DND-41 (cell line): ENCODE data around the gene CCDC192.

Experiments used
- ATAC-seq: fragments of 200-7000 bp; cut with Tn5 transposase; 3 replicates; pipeline ENCODE4 v1.9.1; 2021; ENCODE audit warnings: low read depth; ENCODE audit not compliant: insufficient read depth
- DNase-seq: peaks from one replicate; pipeline ENCODE4 v3.0.0-alpha.2; 2020
- H2AFZ ChIP-seq: 2 replicates; pipeline ENCODE4 v1.6.0; 2012; ENCODE audit warnings: low read depth, low read length
- H3K27ac ChIP-seq: 2 replicates; pipeline ENCODE4 v1.5.1; 2012; ENCODE audit warnings: low read length, inconsistent platforms
- H3K27me3 ChIP-seq: fragments of 200-600 bp; sonication (generic); 2 replicates; pipeline ENCODE4 v1.6.0; 2012; ENCODE audit warnings: low read length, mild to moderate bottlenecking, inconsistent platforms; ENCODE audit not compliant: insufficient read depth, poor library complexity
- H3K36me3 ChIP-seq: 2 replicates; pipeline ENCODE4 v1.5.1; 2012; ENCODE audit warnings: low read length, inconsistent platforms; ENCODE audit not compliant: insufficient read depth
- H3K4me1 ChIP-seq: 2 replicates; pipeline ENCODE4 v1.5.1; 2012; ENCODE audit warnings: mild to moderate bottlenecking, low read length; ENCODE audit not compliant: insufficient read depth
- H3K4me2 ChIP-seq: 2 replicates; pipeline ENCODE4 v1.6.0; 2012; ENCODE audit warnings: mild to moderate bottlenecking, moderate library complexity, low read length, inconsistent platforms; ENCODE audit not compliant: insufficient read depth
- H3K4me3 ChIP-seq, 2 experiments: fragments of 200-600 bp in 1 of 2; shearing (Covaris generic) in 1 of 2; 2 replicates each; pipeline ENCODE4 v1.5.1; 2012 to 2016; ENCODE audit warnings: inconsistent platforms in 2 of 2, low read length in 2 of 2, mild to moderate bottlenecking in 2 of 2, low read depth in 1 of 2, moderate library complexity in 1 of 2
- H3K79me2 ChIP-seq: 2 replicates; pipeline ENCODE4 v1.6.0; 2012; ENCODE audit warnings: low read length, inconsistent platforms; ENCODE audit not compliant: insufficient read depth
- H3K9ac ChIP-seq: 2 replicates; pipeline ENCODE4 v1.6.0; 2012; ENCODE audit warnings: low read depth, mild to moderate bottlenecking, inconsistent platforms, low read length, moderate library complexity
- H3K9me3 ChIP-seq: 2 replicates; pipeline ENCODE4 v1.5.1; 2012; ENCODE audit warnings: low read length, moderate library complexity, mild to moderate bottlenecking, inconsistent platforms; ENCODE audit not compliant: insufficient read depth, severe bottlenecking
- H4K20me1 ChIP-seq: 2 replicates; pipeline ENCODE4 v1.6.0; 2012; ENCODE audit warnings: low read length; ENCODE audit not compliant: insufficient read depth
- CTCF ChIP-seq: IDR thresholded peaks from 2 replicates; pipeline ENCODE4 v1.5.1; 2012; ENCODE audit warnings: borderline replicate concordance, low read length, moderate library complexity, mild to moderate bottlenecking; ENCODE audit not compliant: poor library complexity, severe bottlenecking; ENCODE audit errors: extremely low read depth
- EZH2 ChIP-seq: IDR thresholded peaks from 3 replicates; pipeline ENCODE4 v1.6.1; 2012; ENCODE audit warnings: borderline replicate concordance, low read depth, mild to moderate bottlenecking, moderate library complexity, low read length, inconsistent platforms; ENCODE audit not compliant: severe bottlenecking

Gene CCDC192

DNA sequence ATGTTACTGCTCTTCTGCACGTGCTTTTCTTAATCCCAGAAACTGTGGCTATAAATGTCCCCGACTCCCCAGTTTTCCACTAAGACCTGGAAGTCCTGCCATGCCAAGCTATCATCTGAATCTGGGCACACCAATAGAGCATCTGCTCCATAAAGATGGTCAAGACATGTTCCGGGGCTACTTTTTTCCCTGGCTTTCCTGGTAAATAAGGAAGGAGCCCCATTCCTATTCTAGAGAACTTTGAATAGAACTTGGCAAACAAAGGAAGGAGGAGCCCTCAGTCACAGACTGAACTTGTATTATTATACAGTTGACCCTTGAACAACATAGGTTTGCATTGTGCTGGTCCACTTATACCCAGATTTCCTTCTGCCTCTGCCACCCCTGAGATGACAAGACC is 182.9 kb downstream of the CCDC192 start:
- Histone ChIP-seq H3K79me2 (no peaks in the 10 kb centered on the region), H2AFZ (no peak overlapping the region), H3K27ac (no peak overlapping the region), H4K20me1 (no peaks in the 10 kb centered on the region), H3K4me1 (no peaks in the 10 kb centered on the region), H3K4me3 (no peak overlapping the region), H3K4me2 (no peak overlapping the region), H3K36me3 (no peaks in the 10 kb centered on the region), H3K9ac (no peak overlapping the region), H3K9me3 (no peaks in the 10 kb centered on the region), H3K27me3 (no peaks in the 10 kb centered on the region)
- TF ChIP-seq CTCF (no peak), EZH2 (no peak)
- DNase-seq (no peak), ATAC-seq (no peak)

GRCh38 chr5:127887282-127887681 is 184.1 kb downstream of the CCDC192 start:
- H4K20me1 ChIP-seq = no peaks in the 10 kb centered on the region
- TF ChIP-seq CTCF (no peak), EZH2 (no peak)
- DNase-seq = no peak
- H3K36me3 ChIP-seq = no peaks in the 10 kb centered on the region
- no peak overlapping the region for H3K27ac ChIP-seq
- no peaks in the 10 kb centered on the region for H3K9me3 ChIP-seq
- H3K4me2 ChIP-seq = no peak overlapping the region
- H3K27me3 ChIP-seq = no peaks in the 10 kb centered on the region
- H2AFZ ChIP-seq = no peak overlapping the region
- no peak overlapping the region for H3K4me3 ChIP-seq
- H3K4me1 ChIP-seq = no peaks in the 10 kb centered on the region
- H3K79me2 ChIP-seq = no peaks in the 10 kb centered on the region
- H3K9ac ChIP-seq = no peak overlapping the region
- no peak for ATAC-seq

- Histone ChIP-seq H3K4me2 (no peak overlapping the region), H3K27ac (no peak overlapping the region), H3K36me3 (no peaks in the 10 kb centered on the region), H3K4me1 (no peaks in the 10 kb centered on the region), H3K9me3 (no peaks in the 10 kb centered on the region), H4K20me1 (no peaks in the 10 kb centered on the region), H3K9ac (no peak overlapping the region), H3K27me3 (peaks cover 4% of the 10 kb centered on the region), H3K4me3 (no peak overlapping the region), H2AFZ (no peak overlapping the region), H3K79me2 (no peaks in the 10 kb centered on the region)
- ATAC-seq = no peak
- DNase-seq = no peak
- no peak for TF ChIP-seq CTCF
- no peak for TF ChIP-seq EZH2
Measured at GRCh38 chr5:127891942-127892341, 188.8 kb downstream of the CCDC192 start.

DNA sequence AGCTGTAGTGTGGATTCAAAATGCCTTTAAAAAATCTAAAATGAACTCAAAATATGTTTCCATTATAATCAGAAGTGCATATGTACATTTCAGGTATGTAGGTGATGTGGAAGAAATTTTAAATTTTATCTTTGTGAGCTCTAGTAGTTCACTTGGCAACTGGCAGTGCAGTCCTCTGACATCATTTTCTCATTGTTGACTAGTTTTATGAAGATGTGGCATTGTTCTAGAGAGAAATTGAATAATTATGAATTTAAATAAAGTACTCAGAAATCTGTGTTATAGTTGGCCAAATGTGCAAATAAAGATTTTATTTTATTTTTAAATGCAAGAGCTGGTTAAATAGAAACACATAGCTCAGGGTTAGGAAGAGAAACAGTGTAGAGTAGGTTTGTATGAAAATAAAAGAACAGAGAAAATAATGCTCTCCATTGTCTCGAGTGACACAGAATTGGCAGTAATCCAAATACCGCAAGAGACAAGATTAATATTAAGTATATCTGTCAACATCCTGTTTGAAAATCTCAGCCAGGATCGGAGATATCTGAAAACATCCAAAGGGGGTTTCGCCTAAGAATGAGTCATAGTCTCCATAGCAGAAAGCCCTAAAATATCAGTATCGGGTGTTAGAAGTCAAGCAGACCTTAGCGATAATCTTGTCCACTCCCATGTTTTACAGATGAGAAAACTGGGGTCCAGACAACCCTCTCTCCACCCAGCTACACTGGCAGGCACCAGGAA is 189.4 kb downstream of the CCDC192 start:
- no peak overlapping the region for H3K4me2 ChIP-seq
- no peaks in the 10 kb centered on the region for H3K4me1 ChIP-seq
- no peak for DNase-seq
- no peak overlapping the region for H3K27ac ChIP-seq
- no peaks in the 10 kb centered on the region for H3K9me3 ChIP-seq
- 0 out of 3 replicates have a peak, but pooled peaks have one; percentile 33 for ATAC-seq
- H3K9ac ChIP-seq = no peak overlapping the region
- H4K20me1 ChIP-seq = no peaks in the 10 kb centered on the region
- H3K36me3 ChIP-seq = no peaks in the 10 kb centered on the region
- peaks cover 4% of the 10 kb centered on the region for H3K27me3 ChIP-seq
- H3K79me2 ChIP-seq = no peaks in the 10 kb centered on the region
- H2AFZ ChIP-seq = no peak overlapping the region
- TF ChIP-seq EZH2 (no peak), CTCF (no peak)
- H3K4me3 ChIP-seq = no peak overlapping the region
